K562 (cell line): ENCODE measurements around the gene C16orf95. TPM values are rescaled to one million over a fixed set of nuclear protein-coding genes. Genes with fewer than 3 reads are reported as not detected.

ENCODE experiments used
- ARHGAP35 ChIP-seq: fragments of 450-650 bp; IDR thresholded peaks from 2 replicates; pipeline ENCODE4 v1.6.1; 2018; ENCODE audit not compliant: partially characterized antibody
- CBFB ChIP-seq: sonication (generic); formaldehyde crosslinking; IDR thresholded peaks from 2 replicates; pipeline ENCODE4 v1.4.0; 2020; ENCODE audit warnings: mild to moderate bottlenecking, missing genetic modification reagents
- CUX1 ChIP-seq: fragments of 200-800 bp; sonication (Bioruptor generic); IDR thresholded peaks from 2 replicates; pipeline ENCODE4 v1.6.1; 2016; ENCODE audit warnings: missing genetic modification characterization, missing compliant biosample characterization
- E2F3 ChIP-seq: fragments of 250-450 bp; sonication (Bioruptor Pico); IDR thresholded peaks from 2 replicates; pipeline ENCODE4 v1.4.0; 2020; ENCODE audit warnings: mild to moderate bottlenecking
- EGR1 ChIP-seq: fragments of 450-650 bp; conservative IDR thresholded peaks from 2 replicates; pipeline ENCODE4 v1.6.1; 2017; ENCODE audit warnings: mild to moderate bottlenecking
- GATAD2B ChIP-seq: fragments of 450-650 bp; IDR thresholded peaks from 2 replicates; pipeline ENCODE4 v1.6.1; 2017; ENCODE audit warnings: mild to moderate bottlenecking, borderline replicate concordance
- HINFP ChIP-seq: fragments of 450-650 bp; conservative IDR thresholded peaks from 2 replicates; pipeline ENCODE4 v1.6.1; 2016; ENCODE audit warnings: missing genetic modification characterization, low read depth, mild to moderate bottlenecking, control low read depth, missing compliant biosample characterization
- HSF4 ChIP-seq: fragments of 250-450 bp; sonication (Bioruptor Pico); IDR thresholded peaks from 2 replicates; pipeline ENCODE4 v2.1.2; 2022; ENCODE audit warnings: mild to moderate bottlenecking, moderate library complexity, borderline replicate concordance
- KDM2B ChIP-seq: fragments of 250-450 bp; sonication (Bioruptor Pico); IDR thresholded peaks from 2 replicates; pipeline ENCODE4 v1.8.0; 2021; ENCODE audit warnings: mild to moderate bottlenecking, moderate library complexity
- PURB ChIP-seq: sonication (generic); formaldehyde crosslinking; IDR thresholded peaks from 2 replicates; pipeline ENCODE4 v1.9.0; 2021; ENCODE audit warnings: low read depth, mild to moderate bottlenecking, missing genetic modification reagents
- RB1 ChIP-seq: fragments of 450-650 bp; IDR thresholded peaks from 2 replicates; pipeline ENCODE4 v1.6.1; 2017; ENCODE audit warnings: low read depth, mild to moderate bottlenecking
- RBFOX2 ChIP-seq: fragments of 200-400 bp; formaldehyde crosslinking; IDR thresholded peaks from 2 replicates; pipeline ENCODE4 v1.6.1; 2017; ENCODE audit warnings: low read depth, mild to moderate bottlenecking, low read length, moderate library complexity
- RFX7 ChIP-seq: fragments of 250-450 bp; sonication (Bioruptor Pico); IDR thresholded peaks from 2 replicates; pipeline ENCODE4 v1.5.1; 2021; ENCODE audit warnings: mild to moderate bottlenecking
- RNF2 ChIP-seq: sonication (generic); IDR thresholded peaks from 2 replicates; pipeline ENCODE4 v1.6.1; 2016
- SNRNP70 ChIP-seq: fragments of 200-400 bp; formaldehyde crosslinking; optimal IDR thresholded peaks from 2 replicates; pipeline ENCODE3; 2017; ENCODE audit warnings: low read depth, low read length
- U2AF2 ChIP-seq: fragments of 200-400 bp; formaldehyde crosslinking; optimal IDR thresholded peaks from 2 replicates; pipeline ENCODE3; 2017; ENCODE audit warnings: low read depth, mild to moderate bottlenecking, low read length
- ZBTB17 ChIP-seq: fragments of 450-650 bp; formaldehyde crosslinking; IDR thresholded peaks from 2 replicates; pipeline ENCODE4 v1.4.0; 2020; ENCODE audit warnings: mild to moderate bottlenecking
- ZNF282 ChIP-seq: sonication (generic); formaldehyde crosslinking; IDR thresholded peaks from 2 replicates; pipeline ENCODE4 v1.8.1; 2023; ENCODE audit warnings: missing genetic modification reagents
- ZNF75A ChIP-seq: fragments of 450-650 bp; formaldehyde crosslinking; IDR thresholded peaks from 2 replicates; pipeline ENCODE4 v1.4.0; 2020; ENCODE audit warnings: mild to moderate bottlenecking
- ZSCAN32 ChIP-seq: fragments of 450-650 bp; formaldehyde crosslinking; IDR thresholded peaks from 2 replicates; pipeline ENCODE4 v1.4.0; 2020; ENCODE audit warnings: mild to moderate bottlenecking, moderate library complexity
- polyA plus RNA-seq, 8 experiments: library from polyadenylated mRNA; depleted of rRNA in 4 of 8; stranded (reverse) in 5 of 8; unstranded in 3 of 8; fragments of >200 nt; fragmentation: Nextera tagmentation in 2 of 8; fragmentation: Illumina TruSeq in 1 of 8; extraction: Ambion mirVana in 2 of 8; extraction: Trizol in 1 of 8; gene quantifications; 2 replicates each; pipeline versions ENCODE4 v1.2.1 to v1.2.3, GENCODE V29; 2011 to 2014; ENCODE audit warnings: inconsistent platforms in 1 of 8, missing spikeins in 1 of 8
- total RNA-seq, 7 experiments: library from RNA; depleted of rRNA in 6 of 7; stranded (reverse); fragments of >200 nt in 6 of 7; fragmentation: Illumina TruSeq in 2 of 7; extraction: Trizol in 2 of 7; gene quantifications; 2 replicates each; pipeline versions ENCODE4 v1.2.1 to v1.2.3, GENCODE V29; 2011 to 2021; ENCODE audit warnings: low replicate concordance in 1 of 7
- TF ChIP-seq, protein P1 (sequence below): sonication (generic); formaldehyde crosslinking; IDR thresholded peaks from 2 replicates; pipeline ENCODE4 v1.8.1; 2023; ENCODE audit warnings: mild to moderate bottlenecking, missing genetic modification reagents

The C16orf95 gene
- total and polyA plus RNA-seq, 9 of the 15 experiments (the other 6 are each of a cell fraction or from before 2014, with no cell fraction given), result 6.5 to 20.5 (median 9.4) TPM

DNA sequence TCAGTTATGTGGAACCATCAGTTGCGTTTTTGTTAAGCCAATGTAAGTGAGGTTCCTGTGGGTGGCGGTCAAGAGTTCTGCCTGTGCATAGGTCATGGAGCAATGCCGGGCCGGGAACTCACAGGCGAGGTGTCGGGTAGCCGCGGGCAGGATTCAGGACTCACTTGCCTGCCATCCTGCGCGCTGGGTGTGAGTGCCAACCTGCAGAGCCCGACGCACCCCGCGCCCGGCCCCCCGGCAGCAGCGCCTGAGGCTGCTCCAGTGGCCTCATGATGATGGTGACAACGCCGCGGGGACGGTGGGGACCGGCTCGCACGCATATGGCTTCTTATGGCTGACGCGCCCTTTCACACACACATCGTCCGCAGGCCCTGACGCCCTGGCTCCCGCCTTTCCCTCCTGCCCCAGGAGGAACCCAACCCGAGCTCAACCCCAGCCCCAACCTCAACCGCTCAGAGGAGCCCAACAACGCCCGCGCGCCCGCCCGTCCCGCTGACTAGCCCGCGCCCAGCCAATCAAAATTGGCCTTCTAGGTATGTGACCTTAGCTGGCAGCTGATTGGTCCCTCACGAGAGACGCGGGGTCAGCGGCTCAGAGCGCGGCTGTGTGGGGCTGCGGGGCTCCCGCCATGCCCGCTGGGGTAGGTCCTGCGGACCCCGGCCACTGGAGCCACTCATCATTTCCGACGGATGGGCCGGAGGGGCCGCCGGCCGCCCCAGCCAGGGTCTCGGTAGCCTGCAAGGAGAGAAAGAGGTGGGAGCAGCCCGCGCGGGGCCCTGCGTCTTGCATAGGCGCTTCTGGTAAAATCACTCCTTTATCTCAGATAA lies at the start of gene C16orf95 (continued):
- no peak for TF ChIP-seq CUX1 (CRISPR knock-in tag)
- peak; percentile 81 for TF ChIP-seq RB1
- TF ChIP-seq SNRNP70, result no peak
- TF ChIP-seq ZNF75A (CRISPR knock-in tag), result no peak
- TF ChIP-seq RFX7 (CRISPR knock-in tag), result no peak
- TF ChIP-seq E2F3 (CRISPR knock-in tag), result peak; percentile 58; the same call in 1 of the 2 replicates
- no peak for TF ChIP-seq ZBTB17 (CRISPR knock-in tag)
- TF ChIP-seq U2AF2, result no peak
- TF ChIP-seq ZSCAN32 (CRISPR knock-in tag), result no peak
- no peak for TF ChIP-seq HINFP (tag)
- TF ChIP-seq RNF2, result 0 out of 2 replicates have a peak, but pooled peaks have one; percentile 32
- no peak for TF ChIP-seq KDM2B (CRISPR knock-in tag)
- TF ChIP-seq HSF4, result no peak
- no peak for TF ChIP-seq GATAD2B
- TF ChIP-seq ZNF282 (CRISPR knock-in tag), result no peak
- TF ChIP-seq CBFB (CRISPR knock-in tag), result no peak
- peak; percentile 100 for TF ChIP-seq RBFOX2
- no peak for TF ChIP-seq ARHGAP35
- TF ChIP-seq PURB (CRISPR knock-in tag), result no peak
- TF ChIP-seq, protein P1, sequence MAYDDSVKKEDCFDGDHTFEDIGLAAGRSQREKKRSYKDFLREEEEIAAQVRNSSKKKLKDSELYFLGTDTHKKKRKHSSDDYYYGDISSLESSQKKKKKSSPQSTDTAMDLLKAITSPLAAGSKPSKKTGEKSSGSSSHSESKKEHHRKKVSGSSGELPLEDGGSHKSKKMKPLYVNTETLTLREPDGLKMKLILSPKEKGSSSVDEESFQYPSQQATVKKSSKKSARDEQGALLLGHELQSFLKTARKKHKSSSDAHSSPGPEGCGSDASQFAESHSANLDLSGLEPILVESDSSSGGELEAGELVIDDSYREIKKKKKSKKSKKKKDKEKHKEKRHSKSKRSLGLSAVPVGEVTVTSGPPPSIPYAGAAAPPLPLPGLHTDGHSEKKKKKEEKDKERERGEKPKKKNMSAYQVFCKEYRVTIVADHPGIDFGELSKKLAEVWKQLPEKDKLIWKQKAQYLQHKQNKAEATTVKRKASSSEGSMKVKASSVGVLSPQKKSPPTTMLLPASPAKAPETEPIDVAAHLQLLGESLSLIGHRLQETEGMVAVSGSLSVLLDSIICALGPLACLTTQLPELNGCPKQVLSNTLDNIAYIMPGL (CRISPR knock-in tag), result peak; percentile 91
- 0 out of 2 replicates have a peak, but pooled peaks have one; percentile 7 for TF ChIP-seq EGR1
